OCI-LY7 (cell line): Measurements from ENCODE around the gene ADGRL2.

Experiments
- EZH2phosphoT487 ChIP-seq: fragments of 200-600 bp; sonication (generic); IDR thresholded peaks from 2 replicates; pipeline ENCODE4 v1.6.1; 2018; ENCODE audit warnings: low read depth, borderline replicate concordance, mild to moderate bottlenecking, mixed run types, antibody characterized with exemption, low read length, moderate library complexity, mixed read lengths
- TF ChIP-seq, protein P1 (sequence below): fragments of 200-600 bp; sonication (generic); conservative IDR thresholded peaks from 2 replicates; pipeline ENCODE4 v1.5.1; 2014; ENCODE audit warnings: mild to moderate bottlenecking, antibody characterized with exemption, low read length, moderate library complexity, mixed read lengths

DNA sequence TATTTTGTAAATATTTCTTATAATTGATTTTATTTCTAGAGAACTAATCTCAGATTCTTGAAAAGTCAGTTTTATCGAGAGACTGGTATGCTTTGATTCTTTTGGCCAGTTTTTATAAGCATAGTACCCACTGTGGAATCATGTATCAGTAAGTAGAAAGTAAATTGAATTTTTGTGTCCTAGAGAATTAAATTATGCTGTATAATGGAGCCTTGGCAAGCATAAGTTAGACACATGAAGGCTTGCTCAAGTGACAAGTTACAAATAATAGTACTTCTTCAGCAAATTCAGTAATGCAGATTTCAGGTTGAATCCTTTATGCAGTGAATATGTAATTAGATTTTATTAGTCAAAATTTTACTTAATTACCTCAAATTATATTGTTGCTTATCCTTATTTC is 40.1 kb downstream of the ADGRL2 start:
- TF ChIP-seq, protein P1, sequence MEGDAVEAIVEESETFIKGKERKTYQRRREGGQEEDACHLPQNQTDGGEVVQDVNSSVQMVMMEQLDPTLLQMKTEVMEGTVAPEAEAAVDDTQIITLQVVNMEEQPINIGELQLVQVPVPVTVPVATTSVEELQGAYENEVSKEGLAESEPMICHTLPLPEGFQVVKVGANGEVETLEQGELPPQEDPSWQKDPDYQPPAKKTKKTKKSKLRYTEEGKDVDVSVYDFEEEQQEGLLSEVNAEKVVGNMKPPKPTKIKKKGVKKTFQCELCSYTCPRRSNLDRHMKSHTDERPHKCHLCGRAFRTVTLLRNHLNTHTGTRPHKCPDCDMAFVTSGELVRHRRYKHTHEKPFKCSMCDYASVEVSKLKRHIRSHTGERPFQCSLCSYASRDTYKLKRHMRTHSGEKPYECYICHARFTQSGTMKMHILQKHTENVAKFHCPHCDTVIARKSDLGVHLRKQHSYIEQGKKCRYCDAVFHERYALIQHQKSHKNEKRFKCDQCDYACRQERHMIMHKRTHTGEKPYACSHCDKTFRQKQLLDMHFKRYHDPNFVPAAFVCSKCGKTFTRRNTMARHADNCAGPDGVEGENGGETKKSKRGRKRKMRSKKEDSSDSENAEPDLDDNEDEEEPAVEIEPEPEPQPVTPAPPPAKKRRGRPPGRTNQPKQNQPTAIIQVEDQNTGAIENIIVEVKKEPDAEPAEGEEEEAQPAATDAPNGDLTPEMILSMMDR = no peak
- no peak for TF ChIP-seq EZH2phosphoT487
